GM10266 (cell line): ENCODE data around the gene SGK2.

Experiments
- DNase-seq: peaks from one replicate; pipeline ENCODE4 v3.0.0; 2012; ENCODE audit errors: extremely low spot score
- CTCF ChIP-seq: IDR thresholded peaks from 2 replicates; pipeline ENCODE4 v1.5.1; 2012; ENCODE audit warnings: mild to moderate bottlenecking, low read depth; ENCODE audit not compliant: control insufficient read depth, insufficient read depth; ENCODE audit errors: missing control alignments

The SGK2 gene

DNA sequence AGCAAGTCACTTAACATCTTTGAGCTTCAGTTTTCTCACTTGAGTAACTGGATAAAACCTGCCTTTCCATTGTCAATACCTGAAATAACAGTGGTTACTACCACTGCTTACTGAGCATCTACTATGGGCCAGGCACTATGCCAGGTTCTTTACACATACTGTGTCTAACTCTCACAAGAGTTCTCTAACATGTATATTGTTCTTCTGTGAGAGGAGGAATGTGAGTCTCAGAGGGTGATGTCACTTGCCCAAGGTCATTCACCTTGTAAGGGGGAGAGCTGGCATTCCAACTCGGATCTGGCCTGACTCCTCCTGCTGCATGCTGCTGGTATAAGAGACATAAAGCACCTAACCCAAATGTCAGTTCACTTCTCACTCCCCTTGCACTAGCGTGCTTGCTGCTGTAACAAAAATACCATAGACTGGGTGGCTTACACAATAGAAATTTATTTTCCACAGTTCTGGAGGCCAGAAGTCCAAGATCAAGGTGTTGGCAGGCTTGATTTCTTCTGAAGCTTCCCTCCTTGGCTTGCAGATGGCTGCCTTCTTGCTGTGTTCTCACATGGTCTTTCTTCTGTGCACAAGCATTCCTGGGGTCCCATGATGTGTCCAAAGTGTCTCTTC lies 21.9 kb upstream of the SGK2 start:
- no peak for TF ChIP-seq CTCF
- no peak for DNase-seq

GRCh38 chr20:43537921-43538877 lies 20.6 kb upstream of the SGK2 start:
- TF ChIP-seq CTCF = peak; percentile 94
- peak; percentile 40 for DNase-seq

GRCh38 chr20:43538878-43539700 lies 19.7 kb upstream of the SGK2 start:
- TF ChIP-seq CTCF = no peak
- no peak for DNase-seq

GRCh38 chr20:43539975-43540672 lies 18.7 kb upstream of the SGK2 start:
- TF ChIP-seq CTCF = no peak
- no peak for DNase-seq

- TF ChIP-seq CTCF = no peak
- no peak for DNase-seq
Measured at GRCh38 chr20:43540673-43541060, 18.2 kb upstream of the SGK2 start.

DNA sequence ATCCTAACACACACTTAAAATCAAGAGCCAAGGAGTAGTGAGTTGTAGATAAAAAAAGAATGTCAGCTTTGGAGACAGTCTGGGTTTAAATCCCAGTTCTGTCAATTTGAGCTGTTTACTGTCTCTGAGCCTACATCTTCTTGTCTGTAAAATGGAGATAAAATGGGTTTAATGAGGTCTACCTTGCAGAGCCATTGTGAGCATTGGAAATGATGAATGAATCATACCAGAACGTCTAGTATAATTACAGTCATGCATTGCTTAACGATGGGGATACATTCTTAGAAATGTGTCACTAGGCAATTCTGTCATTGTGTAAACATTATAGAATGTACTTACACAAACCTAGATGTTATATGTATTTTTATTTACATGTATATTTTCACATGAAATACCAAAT lies 17.6 kb upstream of the SGK2 start:
- no peak for TF ChIP-seq CTCF
- no peak for DNase-seq
